ENCODE measurements around the gene MANSC4. TPM values are rescaled to one million over a fixed set of nuclear protein-coding genes. Genes with fewer than 3 reads are reported as not detected.

The MANSC4 gene
- total and polyA plus RNA-seq, 8 donors = 0.15 to 0.58 (median 0.37) TPM; not detected in 2

DNA sequence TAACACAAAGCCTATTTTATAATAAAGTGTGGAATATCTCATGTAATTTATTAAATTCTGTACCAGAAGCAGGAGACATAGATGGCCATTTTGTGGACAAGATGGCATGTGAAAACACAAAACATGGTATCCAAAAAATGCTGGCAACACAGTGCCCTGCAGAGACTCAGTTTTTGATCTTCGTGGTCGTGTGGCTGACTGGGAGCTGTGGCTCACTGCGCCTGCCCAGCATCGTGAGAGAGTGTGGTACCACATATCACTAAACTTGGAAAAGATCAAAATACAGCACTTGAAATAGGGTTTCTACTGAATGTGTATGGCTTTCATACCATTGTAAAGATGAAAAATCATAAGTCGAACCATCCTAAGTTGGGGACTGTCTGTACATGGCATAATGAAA is 43.0 kb upstream of the MANSC4 start:
- intact Hi-C loops (cut with DNase I) = no loop called here
- no peak for DNase-seq
- Histone ChIP-seq H3K9me3 (no peaks in the 10 kb centered on the region), H3K27me3 (no peaks in the 10 kb centered on the region), H3K4me3 (no peak overlapping the region), H3K4me1 (peaks cover 6 to 11% of the 10 kb centered on the region in 2 donors), H3K36me3 (no peaks in the 10 kb centered on the region), H3K27ac (no peak overlapping the region)
- TF ChIP-seq, protein P1, sequence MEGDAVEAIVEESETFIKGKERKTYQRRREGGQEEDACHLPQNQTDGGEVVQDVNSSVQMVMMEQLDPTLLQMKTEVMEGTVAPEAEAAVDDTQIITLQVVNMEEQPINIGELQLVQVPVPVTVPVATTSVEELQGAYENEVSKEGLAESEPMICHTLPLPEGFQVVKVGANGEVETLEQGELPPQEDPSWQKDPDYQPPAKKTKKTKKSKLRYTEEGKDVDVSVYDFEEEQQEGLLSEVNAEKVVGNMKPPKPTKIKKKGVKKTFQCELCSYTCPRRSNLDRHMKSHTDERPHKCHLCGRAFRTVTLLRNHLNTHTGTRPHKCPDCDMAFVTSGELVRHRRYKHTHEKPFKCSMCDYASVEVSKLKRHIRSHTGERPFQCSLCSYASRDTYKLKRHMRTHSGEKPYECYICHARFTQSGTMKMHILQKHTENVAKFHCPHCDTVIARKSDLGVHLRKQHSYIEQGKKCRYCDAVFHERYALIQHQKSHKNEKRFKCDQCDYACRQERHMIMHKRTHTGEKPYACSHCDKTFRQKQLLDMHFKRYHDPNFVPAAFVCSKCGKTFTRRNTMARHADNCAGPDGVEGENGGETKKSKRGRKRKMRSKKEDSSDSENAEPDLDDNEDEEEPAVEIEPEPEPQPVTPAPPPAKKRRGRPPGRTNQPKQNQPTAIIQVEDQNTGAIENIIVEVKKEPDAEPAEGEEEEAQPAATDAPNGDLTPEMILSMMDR (IDR thresholded peaks at IDR 0.05) = no peak
- ATAC-seq = no peak

DNA sequence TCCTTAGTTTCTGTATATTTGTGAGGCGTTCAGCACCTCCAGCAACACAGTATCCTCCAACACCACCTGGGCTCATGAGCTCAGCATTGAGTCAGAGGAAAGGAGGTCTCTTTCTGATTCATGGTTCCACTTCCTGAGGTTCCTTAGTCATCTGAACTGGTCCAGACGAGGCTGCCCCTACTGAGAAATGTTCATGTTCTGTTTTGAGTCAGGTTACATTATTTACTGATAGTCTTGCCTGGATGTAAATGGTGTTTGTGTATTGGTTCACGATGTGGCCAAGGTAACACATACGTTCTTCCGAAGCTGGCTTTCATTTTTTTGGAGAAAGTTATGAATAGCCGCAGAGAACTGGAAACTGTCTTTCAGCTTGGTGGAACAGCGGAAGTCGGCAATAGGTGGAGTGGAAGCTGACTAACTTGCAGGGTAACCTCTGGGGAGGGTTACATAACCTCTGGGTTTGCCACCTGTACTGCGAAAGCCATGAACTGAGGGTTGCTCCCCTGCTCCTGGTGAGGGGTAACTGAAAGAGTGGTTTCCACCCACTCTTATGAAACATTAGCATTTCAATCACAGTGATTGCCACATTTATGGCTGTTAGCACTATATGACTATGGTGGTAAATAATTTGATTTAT is 42.2 kb upstream of the MANSC4 start:
- ATAC-seq (peak; percentile 44), DNase-seq (no peak)
- intact Hi-C loops (cut with DNase I) = no loop called here
- Histone ChIP-seq H3K4me3 (no peak overlapping the region), H3K4me1 (peaks cover 6 to 12% of the 10 kb centered on the region in 2 donors), H3K27ac (no peak overlapping the region), H3K9me3 (no peaks in the 10 kb centered on the region), H3K27me3 (no peaks in the 10 kb centered on the region), H3K36me3 (no peaks in the 10 kb centered on the region)
- TF ChIP-seq, protein P1 (IDR thresholded peaks at IDR 0.05) = no peak

DNA sequence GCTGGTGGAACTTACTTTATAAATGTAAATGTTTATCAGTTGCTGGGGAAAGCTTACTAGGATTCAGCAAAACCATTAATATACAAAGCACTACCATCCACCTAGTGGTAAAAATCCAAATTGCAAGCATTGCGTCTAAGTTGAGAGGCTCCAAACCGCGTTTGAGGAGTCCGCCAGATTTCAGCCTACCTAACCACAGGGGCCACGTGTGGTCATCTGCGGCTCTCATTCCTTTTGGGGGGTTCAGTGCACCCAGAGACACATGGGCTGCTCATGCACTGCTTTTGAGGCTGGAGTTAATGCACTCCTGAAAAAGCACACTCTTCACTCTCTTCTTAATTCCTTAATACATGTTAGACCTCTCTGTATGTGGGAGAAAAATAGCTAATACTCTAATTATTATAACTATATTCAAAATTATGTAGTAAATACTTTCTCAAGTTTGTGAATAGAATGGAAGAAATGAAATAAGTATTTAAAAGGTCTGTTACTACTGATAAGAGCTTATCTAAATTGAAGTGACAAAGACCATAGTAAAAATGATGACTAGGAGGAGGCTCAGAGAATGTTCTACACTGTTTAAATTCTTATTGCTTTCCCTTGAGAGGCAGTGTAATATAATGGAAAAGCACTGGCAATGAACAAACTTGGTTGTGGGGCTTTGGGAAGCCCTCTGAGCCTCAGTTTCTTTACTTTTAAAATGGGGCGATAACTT is 41.4 kb upstream of the MANSC4 start:
- Histone ChIP-seq H3K36me3 (no peaks in the 10 kb centered on the region), H3K27me3 (no peaks in the 10 kb centered on the region), H3K27ac (no peak overlapping the region), H3K4me1 (peaks cover 6 to 12% of the 10 kb centered on the region in 2 donors), H3K4me3 (no peak overlapping the region), H3K9me3 (no peaks in the 10 kb centered on the region)
- DNase-seq = peak in 2 of 4 donors; percentile 66 to 78
- TF ChIP-seq, protein P1 (IDR thresholded peaks at IDR 0.05) = peak; percentile 76 to 81
- intact Hi-C loops (cut with DNase I) = no loop called here
- peak; percentile 89 for ATAC-seq

DNA sequence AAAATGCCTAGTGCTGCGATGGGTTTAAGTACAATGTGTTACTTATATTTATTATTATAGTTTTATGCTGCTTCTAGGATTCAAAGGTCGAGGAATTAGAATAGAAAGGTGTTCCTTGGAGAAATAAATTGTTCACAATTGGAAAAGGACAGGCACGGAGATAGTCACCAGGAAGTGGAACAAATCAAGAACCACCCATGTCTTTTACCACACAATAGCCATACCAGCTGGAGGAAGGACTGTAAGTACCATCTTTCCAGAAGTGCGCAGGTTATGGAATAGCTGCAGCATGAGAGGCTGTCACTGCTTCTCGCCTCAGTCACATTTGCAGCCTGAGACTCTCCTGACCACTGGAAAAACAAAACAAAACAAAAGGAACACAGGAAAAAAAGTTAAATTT is 40.5 kb upstream of the MANSC4 start:
- Histone ChIP-seq H3K36me3 (no peaks in the 10 kb centered on the region), H3K27ac (no peak overlapping the region), H3K27me3 (no peaks in the 10 kb centered on the region), H3K4me3 (no peak overlapping the region), H3K4me1 (peaks cover 6 to 12% of the 10 kb centered on the region in 2 donors), H3K9me3 (no peaks in the 10 kb centered on the region)
- ATAC-seq = no peak
- intact Hi-C loops (cut with DNase I) = no loop called here
- DNase-seq = no peak
- TF ChIP-seq, protein P1 (IDR thresholded peaks at IDR 0.05) = no peak

DNA sequence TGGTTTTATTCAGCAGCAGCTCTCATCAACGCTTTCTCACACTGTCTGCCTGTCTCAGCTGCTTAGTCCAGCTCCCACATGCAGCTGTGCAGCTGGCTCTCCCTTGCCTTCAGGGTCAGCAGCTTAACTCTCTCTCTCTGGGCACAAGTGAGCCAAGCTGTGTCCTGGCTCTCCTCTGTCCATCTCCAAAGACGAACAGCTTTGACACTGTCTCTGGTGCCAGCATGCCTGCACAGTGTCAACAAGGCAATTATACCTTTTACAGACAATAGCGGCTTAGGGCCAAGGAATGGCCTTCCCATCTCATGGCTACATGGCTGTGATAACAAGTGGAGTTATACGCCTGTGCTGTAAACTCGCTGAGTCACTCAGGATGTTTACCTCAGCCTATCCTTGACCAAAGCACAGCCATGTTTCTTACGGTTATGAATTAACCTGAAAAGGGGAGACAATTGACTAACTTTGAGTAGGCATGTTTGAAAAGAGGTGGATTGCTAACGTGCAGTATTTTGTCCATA is 38.4 kb upstream of the MANSC4 start:
- intact Hi-C loops (cut with DNase I) = loop anchor here in 1 of 2 donors (10.0 kb wide), 1 partner anchor 84 kb away; no protein-coding TSS in a partner anchor
- H3K9me3 ChIP-seq = no peaks in the 10 kb centered on the region
- ATAC-seq (peak; percentile 20), DNase-seq (peak in 1 of 4 donors; percentile 44)
- TF ChIP-seq, protein P1 (IDR thresholded peaks at IDR 0.05) = no peak
- H3K4me3 ChIP-seq = no peak overlapping the region
- H3K27me3 ChIP-seq = no peaks in the 10 kb centered on the region
- no peaks in the 10 kb centered on the region for H3K36me3 ChIP-seq
- peaks cover 6 to 12% of the 10 kb centered on the region in 2 donors for H3K4me1 ChIP-seq
- no peak overlapping the region for H3K27ac ChIP-seq

All from left lung (tissue), 10 donors.